Activated T-helper 2 cell treated with anti-CD3 and anti-CD28 coated beads, Interferon-gamma antibody, Interleukin-2, Interleukin-4, amounts not matched to agents 10 μg/mL and 5 μg/mL and 100 μg/mL, durations not matched to agents 14 hours and 24 hours and 36 hours (primary cell): ENCODE measurements around the gene DNHD1. TPM values are rescaled to one million over a fixed set of nuclear protein-coding genes. Genes with fewer than 3 reads are reported as not detected.
A peak's percentile ranks its signal among the peaks of the same experiment; 100 is the strongest.

Source experiments
- DNase-seq: peaks from one replicate; pipeline ENCODE4 v3.0.0; 2021; ENCODE audit warnings: low spot score
- H3K27ac Mint-ChIP-seq: one replicate; pipeline ENCODE4 v1.8.0; 2021; ENCODE audit warnings: mixed read lengths
- H3K27me3 Mint-ChIP-seq: one replicate; pipeline ENCODE4 v1.8.0; 2021; ENCODE audit warnings: low read depth, mixed read lengths
- H3K36me3 Mint-ChIP-seq: one replicate; pipeline ENCODE4 v1.8.0; 2021; ENCODE audit warnings: low read depth, mixed read lengths
- H3K4me1 Mint-ChIP-seq: one replicate; pipeline ENCODE4 v1.8.0; 2021; ENCODE audit warnings: low read depth, mixed read lengths
- H3K4me3 Mint-ChIP-seq: one replicate; pipeline ENCODE4 v1.8.0; 2021; ENCODE audit warnings: low read depth, mild to moderate bottlenecking, moderate library complexity, mixed read lengths
- H3K9me3 Mint-ChIP-seq: one replicate; pipeline ENCODE4 v1.8.0; 2021; ENCODE audit warnings: mixed read lengths
- intact Hi-C: fragments of 100-400 bp; cut with micrococcal nuclease; formaldehyde crosslinking; loops from one replicate; pipeline ENCODE4 v1.15.1; 2023
- total RNA-seq: library from RNA; stranded (reverse); gene quantifications from 2 replicates; pipeline ENCODE4 v1.2.3, GENCODE V29; 2022

Gene DNHD1
- total RNA-seq, 1 donor from 2014 or later = 27.5 TPM

- H3K36me3 Mint-ChIP-seq = no peaks in the 10 kb centered on the region
- DNase-seq = no peak
- H3K27ac Mint-ChIP-seq = no peak overlapping the region
- no peak overlapping the region for H3K4me3 Mint-ChIP-seq
- intact Hi-C loops = no loop called here
- H3K9me3 Mint-ChIP-seq = no peaks in the 10 kb centered on the region
- peaks cover 21% of the 10 kb centered on the region for H3K27me3 Mint-ChIP-seq
- peaks cover 13% of the 10 kb centered on the region for H3K4me1 Mint-ChIP-seq
Observed at GRCh38 chr11:6469599-6469998, 27.5 kb upstream of the DNHD1 start.

GRCh38 chr11:6472934-6473333 lies 24.1 kb upstream of the DNHD1 start:
- DNase-seq = no peak
- H3K36me3 Mint-ChIP-seq = peaks cover 13% of the 10 kb centered on the region
- H3K27ac Mint-ChIP-seq = no peak overlapping the region
- peaks cover 13% of the 10 kb centered on the region for H3K4me1 Mint-ChIP-seq
- intact Hi-C loops = loop anchor here (2.0 kb wide), 1 partner anchor 238 kb away; the partner anchor contains the start of gene FHIP1B
- peaks cover 8% of the 10 kb centered on the region for H3K27me3 Mint-ChIP-seq
- H3K9me3 Mint-ChIP-seq = no peaks in the 10 kb centered on the region
- H3K4me3 Mint-ChIP-seq = peak overlapping the region; percentile 65

DNA sequence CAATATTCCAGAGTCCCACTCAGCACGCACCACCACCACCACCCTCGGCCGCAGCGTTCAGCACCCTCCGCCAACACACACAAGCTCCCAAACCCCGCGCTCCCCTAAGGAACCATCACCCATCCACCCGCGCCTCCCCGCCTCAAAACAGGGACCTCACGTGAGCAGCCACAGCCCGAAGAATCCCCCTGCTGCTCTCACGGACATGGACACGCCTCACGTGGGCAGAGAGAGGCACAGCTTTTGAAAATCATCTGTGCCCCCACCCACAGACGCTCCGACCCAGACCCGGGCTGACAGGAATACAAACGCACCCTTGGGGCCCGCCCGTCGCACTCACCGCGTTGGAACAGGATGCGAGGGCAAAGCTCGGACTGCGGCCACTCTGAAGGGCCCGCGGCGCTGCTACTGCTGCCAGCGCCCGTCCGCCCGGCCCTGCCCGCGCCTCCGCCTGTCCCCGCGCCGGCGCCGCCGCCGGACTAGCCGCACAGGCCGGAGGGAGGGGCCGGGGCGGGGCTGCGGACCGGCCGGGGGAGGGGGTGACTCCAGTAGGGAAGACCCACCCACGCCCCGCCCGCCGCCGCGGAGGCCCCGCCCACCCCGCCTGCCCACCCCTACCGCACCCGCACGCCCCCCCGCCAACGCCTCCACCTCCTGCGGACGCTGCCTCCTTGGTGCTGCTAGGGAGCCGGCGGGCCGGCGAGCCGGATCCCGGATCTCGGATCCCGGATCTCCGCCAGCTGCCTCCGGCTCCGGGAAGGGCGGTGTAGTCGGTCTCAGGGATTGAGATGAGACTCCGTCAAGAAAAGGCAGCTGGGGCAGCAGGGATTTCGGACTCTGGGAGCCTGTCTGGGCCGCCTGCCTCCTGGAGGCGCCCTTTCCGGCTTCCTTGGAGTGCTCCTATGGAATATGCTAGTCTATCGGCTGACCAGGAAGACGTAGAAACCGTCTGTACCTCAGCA lies 23.3 kb upstream of the DNHD1 start, which contains the start of gene TRIM3:
TRIM3 (minus strand) TSS at position 491 of the 962 bp plus-strand sequence. CDS start 8,246 bp downstream, outside the sequence.
- peaks cover 17% of the 10 kb centered on the region for H3K36me3 Mint-ChIP-seq
- peaks cover 13% of the 10 kb centered on the region for H3K4me1 Mint-ChIP-seq
- H3K27me3 Mint-ChIP-seq = peaks cover 8% of the 10 kb centered on the region
- peak within 1 kb of the TSS; percentile 13 for H3K27ac Mint-ChIP-seq
- DNase-seq = peak; percentile 46
- intact Hi-C loops = loop anchor here (2.0 kb wide), 1 partner anchor 239 kb away; the partner anchor contains the start of gene FHIP1B
- no peaks in the 10 kb centered on the region for H3K9me3 Mint-ChIP-seq
- H3K4me3 Mint-ChIP-seq = peak within 1 kb of the TSS; percentile 78

DNA sequence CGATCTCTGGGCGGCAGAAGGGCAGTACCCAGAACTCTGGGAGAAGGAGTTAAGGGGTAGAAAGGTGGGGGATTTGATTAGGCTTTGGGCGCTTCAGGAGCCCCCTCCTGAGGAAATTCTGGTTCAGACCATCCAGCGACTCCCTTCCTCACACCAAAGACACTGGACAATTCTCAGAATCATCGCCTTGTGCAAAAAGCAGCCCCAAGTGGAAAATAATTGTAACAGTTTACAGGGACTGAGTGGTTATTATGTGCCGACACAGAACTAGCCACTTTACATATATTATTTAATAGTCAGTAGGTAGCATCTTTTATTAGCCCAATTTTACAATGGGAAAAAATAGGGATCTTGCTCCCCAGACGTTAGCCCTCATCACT lies 22.7 kb upstream of the DNHD1 start:
- H3K4me1 Mint-ChIP-seq = peaks cover 16% of the 10 kb centered on the region
- H3K36me3 Mint-ChIP-seq = peaks cover 24% of the 10 kb centered on the region
- H3K27me3 Mint-ChIP-seq = peaks cover 8% of the 10 kb centered on the region
- no peak overlapping the region for H3K27ac Mint-ChIP-seq
- no peaks in the 10 kb centered on the region for H3K9me3 Mint-ChIP-seq
- no peak for DNase-seq
- H3K4me3 Mint-ChIP-seq = peak overlapping the region; percentile 70
- intact Hi-C loops = no loop called here

GRCh38 chr11:6474806-6475500 lies 22.1 kb upstream of the DNHD1 start:
- peaks cover 19% of the 10 kb centered on the region for H3K4me1 Mint-ChIP-seq

GRCh38 chr11:6475936-6476335 lies 21.1 kb upstream of the DNHD1 start:
- intact Hi-C loops = no loop called here
- H3K9me3 Mint-ChIP-seq = no peaks in the 10 kb centered on the region
- no peak overlapping the region for H3K4me3 Mint-ChIP-seq
- peaks cover 24% of the 10 kb centered on the region for H3K36me3 Mint-ChIP-seq
- DNase-seq = no peak
- H3K4me1 Mint-ChIP-seq = peaks cover 26% of the 10 kb centered on the region
- peaks cover 8% of the 10 kb centered on the region for H3K27me3 Mint-ChIP-seq
- no peak overlapping the region for H3K27ac Mint-ChIP-seq

More at GRCh38 chr11:6474806-6475500, 22.1 kb upstream of the DNHD1 start:
- H3K4me3 Mint-ChIP-seq = peak overlapping the region; percentile 20
- DNase-seq = no peak
- H3K27me3 Mint-ChIP-seq = peaks cover 8% of the 10 kb centered on the region
- peaks cover 24% of the 10 kb centered on the region for H3K36me3 Mint-ChIP-seq
- no peaks in the 10 kb centered on the region for H3K9me3 Mint-ChIP-seq
- no peak overlapping the region for H3K27ac Mint-ChIP-seq
- intact Hi-C loops = no loop called here

GRCh38 chr11:6476571-6476970 lies 20.5 kb upstream of the DNHD1 start:
- Mint-ChIP-seq H3K4me3 (no peak overlapping the region), H3K27me3 (peaks cover 6% of the 10 kb centered on the region)

GRCh38 chr11:6480299-6480914 lies 16.7 kb upstream of the DNHD1 start:
- intact Hi-C loops = loop anchor here (2.0 to 5.0 kb wide), 4 partner anchors 24 to 246 kb away; partner anchors contain the start of gene FHIP1B
- H3K9me3 Mint-ChIP-seq = no peaks in the 10 kb centered on the region
- peak overlapping the region; percentile 88 for H3K4me3 Mint-ChIP-seq
- no peak for DNase-seq
- H3K36me3 Mint-ChIP-seq = peaks cover 43% of the 10 kb centered on the region
- H3K4me1 Mint-ChIP-seq = peaks cover 25% of the 10 kb centered on the region
- peak overlapping the region; percentile 93 for H3K27ac Mint-ChIP-seq
- H3K27me3 Mint-ChIP-seq = no peaks in the 10 kb centered on the region

More at GRCh38 chr11:6476571-6476970, 20.5 kb upstream of the DNHD1 start:
- DNase-seq = no peak
- H3K27ac Mint-ChIP-seq = no peak overlapping the region
- peaks cover 24% of the 10 kb centered on the region for H3K36me3 Mint-ChIP-seq
- peaks cover 24% of the 10 kb centered on the region for H3K4me1 Mint-ChIP-seq
- intact Hi-C loops = no loop called here
- no peaks in the 10 kb centered on the region for H3K9me3 Mint-ChIP-seq

DNA sequence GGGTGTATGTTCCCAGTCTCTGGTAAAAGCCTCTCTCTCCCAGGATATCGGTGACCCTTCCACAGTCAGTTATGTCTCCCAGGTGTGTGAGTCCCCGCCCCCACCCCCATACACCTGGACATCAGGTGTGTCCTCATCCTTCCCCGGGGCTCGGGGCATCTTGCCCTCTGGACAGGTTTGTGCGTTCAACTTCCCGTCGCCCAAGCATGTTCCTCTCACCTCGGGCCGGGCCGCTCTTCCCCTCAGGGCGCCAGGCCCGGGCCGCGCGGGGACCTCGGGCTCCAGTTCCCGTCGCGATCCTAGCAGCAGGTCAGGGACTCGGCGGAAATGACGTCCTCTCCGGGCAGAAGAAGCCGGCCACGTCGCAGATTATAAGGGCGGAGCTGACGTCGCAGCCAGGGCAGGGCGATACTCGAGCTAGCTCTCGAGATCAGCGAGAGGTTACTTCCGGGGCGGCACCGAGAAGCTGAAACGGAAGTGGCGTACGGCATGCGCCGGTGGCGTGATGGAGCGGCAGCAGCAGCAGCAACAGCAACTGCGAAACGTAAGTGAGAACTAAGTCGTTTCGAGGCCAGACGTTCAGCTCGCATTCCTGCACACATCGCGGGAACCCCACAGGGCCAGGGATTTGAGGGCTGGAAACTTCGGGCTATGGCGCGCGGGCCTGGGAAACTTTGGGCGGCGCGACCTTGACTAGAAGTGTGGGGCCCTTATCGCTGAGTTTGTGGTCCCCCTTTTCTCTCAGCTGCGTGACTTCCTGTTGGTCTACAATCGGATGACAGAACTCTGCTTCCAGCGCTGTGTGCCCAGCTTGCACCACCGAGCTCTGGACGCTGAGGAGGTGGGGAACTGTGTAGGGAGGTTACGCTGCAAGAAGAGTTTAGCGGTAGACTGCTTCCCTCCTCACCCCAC lies 15.8 kb upstream of the DNHD1 start, which contains the start of the genes ARFIP2 and TIMM10B:
ARFIP2 (minus strand) TSS at position 320 of the 912 bp plus-strand sequence. CDS start 910 bp downstream, outside the sequence.
TIMM10B (plus strand) TSS at position 490 of the 912 bp plus-strand sequence; CDS start at position 506, 16 bp downstream.
- peak; percentile 97 for DNase-seq
- Mint-ChIP-seq H3K9me3 (no peaks in the 10 kb centered on the region), H3K27ac (peak within 1 kb of the TSS; percentile 93), H3K36me3 (peaks cover 43% of the 10 kb centered on the region), H3K27me3 (no peaks in the 10 kb centered on the region), H3K4me3 (peak within 1 kb of the TSS; percentile 88), H3K4me1 (peaks cover 25% of the 10 kb centered on the region)
- intact Hi-C loops = loop anchor here (1.0 to 5.0 kb wide), 8 partner anchors 24 to 246 kb away; partner anchors contain the start of genes FHIP1B, ILK, MRPL17 and RRP8

DNA sequence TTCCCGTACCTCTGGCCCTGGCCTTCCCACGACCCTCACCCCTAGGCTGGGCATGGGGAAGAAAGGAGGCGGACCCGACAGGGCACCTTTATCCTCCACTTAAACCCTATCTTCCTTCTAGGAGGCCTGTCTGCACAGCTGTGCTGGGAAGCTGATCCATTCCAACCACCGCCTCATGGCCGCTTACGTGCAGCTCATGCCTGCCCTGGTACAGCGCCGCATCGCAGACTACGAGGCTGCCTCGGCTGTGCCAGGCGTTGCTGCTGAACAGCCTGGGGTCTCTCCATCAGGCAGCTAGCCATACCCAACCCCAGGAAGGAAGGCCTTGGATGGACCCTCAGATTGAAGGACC lies 15.2 kb upstream of the DNHD1 start:
- intact Hi-C loops = loop anchor here (1.0 to 5.0 kb wide), 8 partner anchors 23 to 247 kb away; partner anchors contain the start of genes FHIP1B, ILK, MRPL17 and RRP8
- Mint-ChIP-seq H3K27ac (peak overlapping the region; percentile 93), H3K27me3 (no peaks in the 10 kb centered on the region), H3K4me1 (peaks cover 25% of the 10 kb centered on the region), H3K36me3 (peaks cover 40% of the 10 kb centered on the region), H3K4me3 (peak overlapping the region; percentile 88), H3K9me3 (no peaks in the 10 kb centered on the region)
- no peak for DNase-seq

- Mint-ChIP-seq H3K36me3 (peaks cover 35% of the 10 kb centered on the region), H3K9me3 (no peaks in the 10 kb centered on the region), H3K4me1 (peaks cover 25% of the 10 kb centered on the region), H3K4me3 (peak overlapping the region; percentile 88), H3K27ac (peak overlapping the region; percentile 93), H3K27me3 (no peaks in the 10 kb centered on the region)
- intact Hi-C loops = loop anchor here (5.0 kb wide), 1 partner anchor 40 kb away; no protein-coding TSS in a partner anchor
- DNase-seq = no peak
Observed at GRCh38 chr11:6482441-6482840, 14.6 kb upstream of the DNHD1 start.
